Measurements from ENCODE around the gene PRKG1.

The PRKG1 gene

DNA sequence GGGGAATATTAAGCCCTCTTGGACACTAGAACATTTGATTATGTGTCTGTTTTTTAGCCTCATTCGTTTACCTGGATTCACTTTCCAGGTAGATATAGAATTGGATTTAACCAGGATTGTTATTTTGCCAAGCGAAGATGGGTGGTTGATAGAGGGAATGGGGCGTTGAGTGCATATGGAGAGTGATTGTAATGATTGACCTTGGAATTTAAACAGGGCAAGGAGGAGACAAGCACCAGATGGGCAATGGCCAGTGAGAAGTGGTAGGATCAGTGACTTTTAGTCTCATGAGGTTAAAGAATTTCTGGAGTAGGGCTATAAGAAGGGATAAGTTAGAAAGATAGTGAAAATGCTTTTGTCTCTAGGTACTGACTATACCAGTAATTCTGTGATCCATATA is 836.3 kb downstream of the PRKG1 start:
- DNase-seq, result no peak

DNA sequence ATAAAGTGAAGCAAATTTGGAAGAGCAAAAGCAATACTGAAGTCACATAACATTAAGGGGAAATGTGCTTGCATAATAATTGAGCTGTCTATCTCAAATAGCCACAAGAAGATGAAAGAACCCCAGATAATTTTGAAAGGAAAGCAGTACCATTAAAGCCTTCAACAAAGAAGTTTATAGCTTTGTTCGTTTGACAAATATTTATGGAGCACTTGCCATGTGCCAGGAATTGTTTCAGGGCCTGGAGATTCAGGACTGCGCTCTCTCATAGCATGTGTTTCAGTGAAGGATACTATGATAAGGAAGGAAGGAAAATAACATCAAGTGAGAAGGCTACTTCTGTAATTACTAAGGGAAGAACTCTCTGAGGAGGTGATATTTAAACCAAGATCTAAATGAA is 837.4 kb downstream of the PRKG1 start:
- DNase-seq, result no peak

DNA sequence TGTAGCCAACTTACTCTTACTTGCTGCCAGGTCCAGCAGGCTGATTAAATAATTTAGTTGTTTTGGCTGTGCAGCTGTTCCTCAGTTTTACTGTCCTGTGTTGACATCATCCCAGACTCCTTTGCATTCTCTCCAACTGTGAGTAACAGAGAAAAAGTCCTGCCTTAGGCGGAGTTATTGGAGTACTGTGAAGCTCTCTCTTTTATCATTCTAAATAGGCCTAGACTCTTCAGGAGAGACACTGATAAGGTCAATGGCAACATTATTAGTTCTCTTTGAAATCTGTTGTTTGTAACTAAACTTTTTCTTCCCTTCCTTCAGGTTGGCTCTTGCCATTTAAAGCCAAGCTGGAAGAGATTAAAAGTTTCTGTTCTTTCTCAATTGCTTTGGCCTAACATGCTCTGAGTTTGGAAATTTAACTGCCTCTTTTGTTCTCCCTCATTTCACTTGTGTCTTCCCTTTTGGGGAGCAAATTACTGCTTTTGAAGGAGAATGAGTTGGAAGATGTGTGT is 840.8 kb downstream of the PRKG1 start:
- no peak for DNase-seq

DNA sequence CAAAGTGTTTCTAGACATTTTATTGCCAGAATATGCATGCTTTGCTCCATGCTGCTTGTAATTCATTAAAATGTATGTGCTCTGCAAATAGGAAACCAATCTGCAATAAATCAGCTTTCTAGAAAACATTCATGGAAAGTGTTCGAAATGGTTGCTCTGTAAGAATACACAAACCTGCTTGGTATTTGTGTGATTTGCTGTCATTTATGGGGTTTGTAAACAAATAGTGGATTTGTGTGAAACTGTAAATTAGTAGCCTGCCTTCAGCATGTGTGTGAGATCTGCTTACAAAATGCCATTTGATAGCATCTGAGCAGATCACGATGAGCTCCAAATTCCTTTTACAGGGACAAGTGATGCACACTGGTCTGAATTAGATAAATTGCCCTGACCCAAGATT is 844.2 kb downstream of the PRKG1 start:
- DNase-seq, result no peak

DNA sequence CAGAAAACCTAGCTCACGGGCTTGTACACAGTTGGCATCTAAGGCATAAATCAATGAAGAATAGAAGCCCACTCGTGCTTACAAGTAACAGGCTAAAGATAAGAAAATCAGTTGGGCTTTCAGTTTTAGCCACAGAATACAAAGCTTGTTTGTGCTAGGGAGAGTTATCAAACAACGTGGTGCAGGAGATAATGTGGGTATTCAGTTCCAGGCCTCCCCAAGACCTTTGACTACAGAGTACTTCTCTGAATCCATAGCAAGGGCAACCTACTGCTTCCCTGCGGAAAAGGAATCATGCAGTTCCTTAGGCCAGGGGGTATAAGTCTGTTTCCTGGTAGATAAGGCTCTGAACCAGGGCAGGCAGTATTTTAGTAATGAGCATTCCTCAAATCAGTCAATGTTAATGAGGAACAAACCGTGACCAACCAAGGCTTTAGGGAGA is 844.6 kb downstream of the PRKG1 start:
- no peak for DNase-seq

DNA sequence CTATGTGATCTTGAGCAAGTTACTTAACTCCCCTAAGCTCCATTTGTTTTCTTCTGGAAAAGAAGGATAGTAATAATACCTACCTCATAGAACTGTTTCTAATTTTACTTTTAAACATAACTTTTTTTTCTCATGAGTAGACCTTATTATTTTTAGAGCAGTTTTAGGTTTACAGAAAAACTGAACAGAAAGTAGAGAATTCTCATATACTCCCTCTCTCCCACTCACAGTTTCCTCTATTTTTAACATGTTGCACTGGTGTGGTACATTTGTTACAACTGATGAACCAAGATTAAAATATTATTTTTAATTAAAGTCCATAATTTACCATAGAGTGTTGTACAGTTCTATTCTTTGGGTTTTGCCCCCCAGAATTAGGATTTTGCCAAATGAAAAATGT is 846.4 kb downstream of the PRKG1 start:
- DNase-seq, result no peak

DNA sequence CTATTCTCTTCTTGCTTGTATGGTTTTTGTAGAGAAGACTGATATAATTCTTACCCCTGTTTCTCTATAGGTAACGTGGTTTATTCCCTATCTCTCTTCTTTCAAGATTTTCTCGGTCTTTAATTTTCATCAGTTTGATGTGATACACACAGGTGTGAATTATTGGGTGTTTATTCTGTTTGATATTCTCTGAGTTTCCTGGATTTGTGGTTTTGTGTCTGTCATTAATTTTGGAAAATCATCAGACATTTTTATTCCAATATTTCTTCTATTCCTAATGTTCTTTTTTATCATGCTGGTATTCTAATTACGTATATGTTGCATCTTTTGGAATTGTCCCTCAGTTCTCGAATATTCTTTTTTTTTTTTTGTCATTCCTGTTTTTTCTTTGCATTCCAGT is 850.1 kb downstream of the PRKG1 start:
- DNase-seq, result no peak

DNA sequence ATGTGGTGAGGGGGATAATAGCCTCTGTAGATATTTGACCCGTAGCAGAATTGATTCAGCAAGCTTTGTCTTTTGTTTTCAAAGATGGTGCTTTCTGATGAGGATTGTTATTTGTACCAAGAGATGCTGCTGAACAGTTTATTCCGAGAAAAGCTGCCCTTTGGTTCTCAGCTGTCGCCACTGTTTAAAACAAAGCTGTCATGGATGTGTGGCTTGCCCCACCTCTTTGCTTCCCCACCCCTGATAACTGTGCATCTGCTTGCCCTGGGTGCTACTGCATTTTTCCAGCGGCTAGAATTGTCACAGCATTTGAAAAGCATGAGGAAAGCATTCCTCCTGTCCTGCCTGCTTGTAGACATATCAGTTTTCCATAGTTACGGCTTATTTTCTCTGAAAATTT is 852.0 kb downstream of the PRKG1 start:
- no peak for DNase-seq

DNA sequence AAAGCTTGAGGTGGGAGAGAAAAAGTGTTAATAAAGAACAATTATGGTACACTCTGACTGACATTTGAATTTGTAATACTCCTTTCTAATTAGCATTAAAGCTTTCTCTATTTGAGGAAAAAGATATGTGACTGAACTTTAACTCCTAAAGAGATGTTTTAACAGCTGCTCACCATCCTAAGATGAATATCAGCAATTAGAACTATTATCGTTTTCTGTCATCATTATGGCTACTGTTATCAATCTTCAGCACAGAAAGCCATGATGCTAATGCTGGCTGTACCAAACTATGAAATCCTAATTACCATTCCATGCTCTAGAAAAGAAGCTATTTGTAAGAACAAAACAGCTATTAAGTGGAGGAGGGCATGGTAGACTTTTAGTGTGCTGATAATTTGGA is 853.9 kb downstream of the PRKG1 start:
- DNase-seq, result no peak

DNA sequence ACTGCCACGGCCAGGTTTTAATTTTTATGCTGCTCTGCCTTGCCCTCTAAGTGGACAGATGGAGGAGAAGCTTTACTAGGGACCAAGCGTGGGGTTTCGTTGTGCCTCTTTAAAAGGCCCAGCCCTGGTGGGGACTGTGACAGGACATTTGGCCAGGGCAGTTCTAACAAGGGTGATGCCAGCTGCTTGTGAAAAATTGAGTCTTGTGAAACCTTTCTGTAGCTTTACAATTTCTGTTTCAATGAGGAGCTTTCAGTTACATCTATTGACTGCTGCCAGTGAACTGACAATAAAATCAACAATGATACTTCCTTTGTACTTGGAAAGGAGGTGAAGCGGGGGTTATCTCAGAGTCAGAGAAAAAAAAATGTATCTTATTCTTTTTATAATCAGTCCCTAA is 858.2 kb downstream of the PRKG1 start:
- no peak for DNase-seq

DNA sequence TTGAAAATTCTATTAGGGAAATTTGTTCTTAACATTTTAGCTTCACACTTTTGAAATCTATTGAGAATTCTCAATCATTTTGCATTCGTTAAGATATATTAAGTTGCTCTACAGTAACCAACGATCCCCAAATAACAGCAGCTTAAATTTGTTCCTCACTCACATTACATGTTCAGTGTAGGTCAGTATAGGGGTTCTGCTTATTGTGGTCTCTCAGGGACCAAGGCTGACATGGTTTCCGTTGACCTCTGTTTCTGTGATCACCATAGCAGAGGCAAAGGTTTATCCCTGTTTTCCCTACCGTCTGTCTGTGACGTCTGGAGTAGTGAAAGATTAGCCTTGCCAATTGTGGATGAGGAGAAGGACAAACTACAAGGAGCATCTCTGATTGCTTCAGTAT is 860.1 kb downstream of the PRKG1 start:
- no peak for DNase-seq

DNA sequence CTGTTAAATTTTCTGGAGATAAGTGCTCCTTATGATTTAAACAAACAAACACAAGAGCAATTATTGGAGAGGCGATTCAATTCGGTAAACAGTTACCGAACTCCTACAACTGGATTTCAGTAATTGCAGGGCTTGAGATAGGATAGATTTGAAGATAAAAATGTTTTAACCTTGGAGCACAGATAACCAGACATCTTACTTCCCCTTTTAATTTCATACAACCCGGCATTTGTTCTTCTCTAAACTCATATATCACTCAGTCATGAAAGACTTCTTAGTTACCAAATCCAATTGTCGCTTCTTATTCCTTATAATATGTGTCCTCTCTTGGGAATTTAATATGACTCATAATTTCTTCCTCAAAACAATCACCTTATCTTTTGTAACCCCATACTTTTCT is 861.1 kb downstream of the PRKG1 start:
- DNase-seq, result no peak

DNA sequence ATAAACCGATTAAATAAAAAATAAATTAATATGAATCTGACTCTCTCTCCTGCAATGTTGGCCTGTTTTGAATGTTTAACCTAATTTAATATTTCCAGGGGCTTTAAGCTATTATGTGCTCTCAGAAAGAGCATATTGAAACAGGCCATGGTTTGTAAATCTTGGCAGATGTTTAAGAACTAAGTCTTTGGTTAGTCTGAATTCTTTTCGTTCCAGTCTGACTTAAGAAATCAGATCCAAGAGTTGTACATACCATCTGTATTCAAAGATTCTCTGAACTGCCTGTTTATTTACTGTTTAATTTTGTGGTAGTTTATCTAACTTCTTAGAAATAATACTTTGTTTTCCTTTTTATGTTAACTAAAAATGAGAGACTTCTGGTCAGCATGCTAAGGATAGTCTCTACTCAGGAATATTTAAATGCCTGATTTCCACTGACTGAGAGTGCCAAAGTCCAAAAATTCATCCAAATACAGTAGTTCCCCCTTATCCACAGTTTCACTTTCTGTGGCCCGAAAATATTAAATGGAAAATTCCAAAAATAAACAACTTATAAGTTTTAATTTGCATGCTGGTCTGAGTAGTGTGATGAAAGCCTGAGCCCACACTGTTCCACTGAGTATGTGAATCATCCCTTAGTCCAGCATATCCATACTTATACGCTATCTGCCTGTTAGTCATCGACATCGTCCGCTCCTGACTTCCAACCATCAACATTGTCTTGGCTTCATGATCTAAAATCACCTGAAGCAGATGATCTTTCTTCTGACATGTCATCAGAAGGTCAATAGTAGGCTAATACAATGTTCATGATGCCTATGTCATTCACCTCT is 863.2 kb downstream of the PRKG1 start:
- DNase-seq, result no peak

DNA sequence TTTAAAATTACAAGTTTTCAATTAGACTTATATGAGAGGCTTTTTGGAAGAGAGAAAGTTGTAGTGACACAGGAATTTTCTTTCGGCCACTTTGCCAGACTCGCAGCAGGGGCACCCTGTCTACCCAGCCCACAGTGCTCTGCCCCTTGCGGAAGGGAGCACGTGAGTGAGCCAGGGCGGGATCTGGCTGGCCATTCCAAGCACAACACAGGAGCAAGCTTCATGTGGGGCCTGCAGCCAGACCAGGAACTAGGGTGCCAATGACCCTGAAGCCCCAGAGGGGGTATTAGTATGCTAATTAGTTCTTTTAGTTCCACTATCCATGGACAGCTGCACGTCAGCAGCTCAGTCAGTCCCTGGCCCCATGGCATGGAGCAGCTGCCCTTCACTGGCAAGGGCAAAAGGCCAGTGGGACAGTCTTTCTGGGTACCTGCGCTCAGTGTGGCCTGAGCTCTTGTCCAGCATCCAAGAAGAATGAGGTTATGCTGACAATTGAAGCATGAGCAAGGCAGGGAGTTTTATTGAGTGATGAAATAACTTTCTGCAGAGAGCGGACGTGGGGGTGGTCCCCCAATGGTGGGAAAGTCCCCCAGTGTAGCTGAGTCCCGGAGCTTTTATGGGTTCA is 876.2 kb downstream of the PRKG1 start:
- no peak for DNase-seq

DNA sequence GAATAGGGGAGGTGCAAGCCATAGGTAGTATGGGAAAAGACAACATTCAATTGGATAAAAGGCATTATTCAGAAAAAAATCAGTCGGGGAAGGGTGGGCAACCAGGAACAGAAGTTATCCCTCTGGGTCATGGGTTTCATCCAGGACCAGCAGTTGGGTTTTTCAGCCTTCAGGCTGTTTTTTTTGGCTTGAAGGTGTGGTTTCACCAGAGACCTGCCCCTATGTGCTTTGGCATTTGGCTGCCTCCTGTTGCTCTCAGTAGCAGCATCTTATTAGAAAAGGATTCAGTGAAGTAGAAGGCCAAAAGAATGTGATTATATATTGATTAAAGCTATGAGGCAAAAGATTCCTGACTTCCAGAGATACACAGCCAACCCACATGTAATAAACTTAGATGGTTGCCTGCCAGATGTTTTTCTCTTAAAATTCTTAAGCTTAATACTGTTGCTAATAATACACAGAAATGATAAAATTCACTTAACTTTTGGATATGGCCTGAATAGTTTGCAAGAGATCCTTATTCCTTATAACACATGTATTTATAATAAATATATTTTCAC is 876.8 kb downstream of the PRKG1 start:
- no peak for DNase-seq

DNA sequence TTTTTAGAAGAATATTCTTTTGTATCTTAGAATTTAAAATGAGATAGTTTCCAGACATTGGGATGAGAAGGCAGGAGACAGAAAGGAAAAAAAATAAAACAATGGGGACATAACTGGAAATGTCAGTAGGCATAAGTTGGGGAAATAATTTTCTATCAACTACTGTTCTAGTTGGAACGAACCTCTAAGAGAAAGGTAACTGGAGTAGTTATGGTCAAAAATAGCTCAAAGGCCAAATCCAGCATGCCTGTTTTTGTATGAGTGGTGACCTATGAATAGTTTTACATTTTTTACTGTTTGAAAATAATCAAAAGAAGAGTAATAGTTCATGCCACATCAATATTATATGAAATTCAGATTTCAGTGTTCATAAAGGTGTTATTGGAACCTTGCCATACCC is 877.3 kb downstream of the PRKG1 start:
- DNase-seq, result no peak

DNA sequence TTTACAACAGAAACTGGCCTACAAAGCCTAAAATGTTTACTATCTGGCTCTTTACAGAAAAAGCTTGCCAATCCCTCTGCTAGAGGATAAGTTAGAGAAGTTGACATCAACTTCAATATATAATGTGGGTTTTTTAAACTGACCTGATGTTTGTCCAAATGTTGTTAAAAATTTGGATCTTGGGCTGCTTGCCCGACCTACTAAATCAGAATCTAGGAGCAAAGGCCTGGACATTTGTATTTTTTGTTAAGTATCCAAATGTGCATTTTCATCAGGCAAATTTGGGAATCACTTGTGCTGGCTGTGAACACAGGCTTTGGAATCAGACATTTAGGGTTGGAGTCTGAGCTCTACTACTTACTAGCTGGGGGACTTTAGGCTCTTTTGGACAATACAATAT is 877.8 kb downstream of the PRKG1 start:
- DNase-seq, result no peak

DNA sequence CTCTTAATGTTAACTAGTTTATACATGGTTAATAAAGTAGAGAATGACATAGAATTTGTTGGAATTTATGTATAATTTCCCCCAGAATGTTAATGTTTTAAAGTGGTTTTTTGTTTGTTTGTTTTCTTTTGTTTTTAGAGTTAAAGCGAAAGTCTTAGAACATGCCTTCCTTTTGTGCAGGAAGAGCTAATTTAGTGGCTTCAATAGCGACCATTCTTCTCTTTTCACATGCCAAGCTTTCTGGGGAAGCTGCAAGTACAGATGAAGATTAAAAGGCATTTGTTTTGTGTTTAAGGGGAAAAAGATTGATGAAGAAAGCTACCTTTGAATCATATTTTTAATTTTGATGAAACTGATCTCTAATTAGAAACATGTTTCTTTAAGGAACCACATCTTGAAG is 881.4 kb downstream of the PRKG1 start:
- DNase-seq, result no peak

DNA sequence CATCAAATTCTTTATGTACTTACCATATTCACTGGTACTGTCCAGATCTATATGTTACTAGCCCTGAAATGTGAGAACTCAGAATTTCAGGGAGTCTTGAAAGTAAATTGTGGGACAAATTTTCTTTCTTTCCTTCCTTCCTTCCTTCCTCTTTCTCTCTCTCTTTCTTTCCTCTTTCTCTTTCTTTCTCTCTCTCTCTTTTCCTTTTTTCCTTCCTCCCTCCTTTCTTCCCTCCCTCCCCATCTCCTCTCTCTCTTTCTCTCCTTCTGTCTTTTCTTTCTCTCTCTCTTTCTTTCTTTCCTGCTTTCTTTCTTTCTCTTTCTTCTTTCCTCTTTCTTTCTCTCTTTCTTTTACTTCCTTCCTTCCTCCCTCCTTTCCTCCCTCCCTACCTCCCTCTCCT is 882.5 kb downstream of the PRKG1 start:
- DNase-seq, result no peak

DNA sequence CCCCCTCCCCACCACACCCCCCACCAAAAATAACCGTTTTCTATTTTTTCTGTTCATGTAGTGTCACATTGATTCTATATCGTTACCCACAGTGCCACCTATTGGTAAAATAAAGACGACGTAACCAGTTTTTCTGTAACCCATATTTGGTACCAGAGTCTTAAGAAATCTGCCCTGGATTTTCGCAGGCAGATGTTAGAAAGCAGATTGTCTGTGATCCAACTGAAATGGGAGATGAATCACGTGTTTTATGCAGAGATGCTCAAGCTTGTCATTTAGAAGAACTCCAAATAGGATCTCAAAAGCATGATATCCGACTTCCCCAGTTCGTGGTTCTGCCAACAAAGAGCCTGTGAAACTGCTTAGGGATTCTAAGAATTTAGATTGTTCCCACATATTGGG is 886.2 kb downstream of the PRKG1 start:
- no peak for DNase-seq

DNA sequence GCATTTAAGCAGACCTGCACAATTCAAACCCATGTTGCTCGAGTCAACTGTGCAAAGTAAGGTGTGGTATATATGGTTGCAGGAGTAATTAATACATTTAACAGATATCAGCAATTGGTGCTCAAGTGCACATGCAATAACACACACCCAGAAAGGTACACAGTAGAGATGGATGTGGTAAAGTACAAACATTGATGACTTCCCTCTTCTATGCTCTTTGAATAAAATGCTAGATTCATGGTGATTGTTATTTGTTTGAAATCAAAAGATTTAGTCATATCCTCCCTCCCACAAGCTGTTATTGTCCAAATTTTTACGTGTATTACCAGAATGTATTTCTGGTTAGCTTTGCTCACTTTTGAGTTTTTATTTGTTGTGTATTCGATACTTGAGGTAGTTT is 887.1 kb downstream of the PRKG1 start:
- DNase-seq, result no peak

DNA sequence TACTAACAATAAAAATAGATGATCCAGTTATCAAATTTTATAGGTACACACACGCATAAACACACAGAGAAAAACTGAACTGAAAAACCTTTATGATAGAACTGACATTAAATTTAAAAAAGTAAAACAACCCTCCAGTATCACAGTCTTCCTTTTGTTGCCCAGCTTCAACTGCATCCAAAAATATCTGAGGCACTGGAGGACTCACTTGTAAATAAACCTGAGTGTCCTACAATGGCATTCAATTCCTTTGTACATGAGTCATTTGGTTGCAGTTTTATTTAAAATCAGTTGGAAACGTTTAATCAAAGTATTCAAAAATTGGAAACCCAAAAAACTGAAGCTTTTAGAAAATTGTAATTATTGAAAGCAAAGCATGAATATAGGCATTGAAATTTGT is 890.3 kb downstream of the PRKG1 start:
- no peak for DNase-seq

DNA sequence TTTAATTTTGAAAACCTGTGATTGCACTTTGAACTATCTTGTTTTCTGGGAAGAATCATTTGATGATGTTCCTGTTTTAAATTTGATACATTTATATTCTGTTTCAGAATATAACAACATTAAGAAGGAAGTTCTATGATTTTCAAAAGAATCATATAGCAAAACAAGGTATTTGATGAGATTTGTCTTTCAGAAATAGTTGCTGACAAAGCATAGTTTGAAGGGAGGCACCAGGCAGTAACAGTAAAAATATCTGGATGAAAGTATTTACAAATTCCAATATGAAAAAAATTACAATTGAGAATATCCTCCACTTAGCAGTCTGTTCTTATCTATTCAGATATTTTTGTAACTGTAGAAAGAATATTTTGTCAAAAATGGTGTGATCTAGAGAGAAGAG is 891.2 kb downstream of the PRKG1 start:
- DNase-seq, result no peak

DNA sequence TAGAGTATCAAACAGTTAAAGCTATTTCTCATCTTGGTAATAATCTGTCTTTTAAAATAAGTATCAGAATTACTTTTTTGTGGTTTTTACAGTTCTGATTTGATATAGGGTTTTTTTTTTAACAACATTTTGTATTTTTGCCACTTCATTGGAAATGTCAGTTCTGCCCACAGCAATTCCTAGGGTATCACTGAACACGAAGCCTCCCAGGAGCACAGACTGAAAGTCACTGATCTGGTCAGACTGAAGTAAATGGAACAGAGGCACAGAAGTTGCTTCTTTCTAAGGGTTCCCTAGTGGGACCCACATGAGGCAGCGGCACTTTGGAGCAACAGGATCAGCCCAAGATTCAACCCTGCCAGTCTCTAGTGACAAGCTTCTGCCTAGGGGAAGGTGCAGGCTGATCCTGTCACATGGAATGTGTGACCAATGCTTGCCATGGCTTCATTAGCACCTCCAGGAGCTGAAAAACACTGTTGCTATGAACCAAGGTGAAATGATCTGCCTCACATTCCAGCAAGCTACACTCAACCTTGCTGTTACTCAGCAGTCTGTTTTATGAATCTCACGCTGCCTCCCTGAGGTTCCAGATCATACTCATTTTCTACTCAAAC is 898.6 kb downstream of the PRKG1 start:
- no peak for DNase-seq

Data from T1000 (cell line).